Skeletal muscle satellite cell (primary cell): ENCODE results near the gene PCDHAC2. TPM values are rescaled to one million over a fixed set of nuclear protein-coding genes. Genes with fewer than 3 reads are reported as not detected.

Experiments used
- H3K27me3 ChIP-seq: 2 replicates; pipeline ENCODE4 v1.7.0; 2013; ENCODE audit warnings: low read length; ENCODE audit not compliant: control insufficient read depth, insufficient read depth
- H3K36me3 ChIP-seq: 2 replicates; pipeline ENCODE4 v1.7.0; 2013; ENCODE audit warnings: mild to moderate bottlenecking, control low read depth, low read length; ENCODE audit not compliant: insufficient read depth
- H3K4me1 ChIP-seq: 2 replicates; pipeline ENCODE4 v1.7.0; 2013; ENCODE audit warnings: low read length; ENCODE audit not compliant: control insufficient read depth, insufficient read depth
- H3K4me2 ChIP-seq: 2 replicates; pipeline ENCODE4 v1.7.0; 2013; ENCODE audit warnings: mild to moderate bottlenecking, low read length
- H3K4me3 ChIP-seq: 2 replicates; pipeline ENCODE4 v1.7.0; 2013; ENCODE audit warnings: low read length
- H3K9ac ChIP-seq: 2 replicates; pipeline ENCODE4 v1.7.0; 2013; ENCODE audit warnings: mild to moderate bottlenecking, low read depth, low read length, moderate library complexity
- H3K9me3 ChIP-seq: replicated peaks from 2 replicates; pipeline ENCODE4 v1.7.0; 2013; ENCODE audit warnings: mild to moderate bottlenecking, control low read depth, low read length
- total RNA-seq: library from RNA; depleted of rRNA; stranded (reverse); fragments of >200 nt; gene quantifications from 2 replicates; pipeline ENCODE4 v1.2.3, GENCODE V29; 2012; rRNA removed

The PCDHAC2 gene
- under 0.01 TPM in 1 of 2 replicates, not detected in the other for total RNA-seq

GRCh38 chr5:140966293-140967225, at the start of gene PCDHAC2:
Gene PCDHAC2 (plus strand): TSS chr5:140966476. CDS start chr5:140966767, 291 bp downstream.
- H3K4me2 ChIP-seq, result peak within 1 kb of the TSS; percentile 87
- peak within 1 kb of the TSS; percentile 2 for H3K9ac ChIP-seq
- H3K4me3 ChIP-seq, result peak within 1 kb of the TSS; percentile 76
- H3K4me1 ChIP-seq, result peaks cover 4% of the 10 kb centered on the region
- no peaks in the 10 kb centered on the region for H3K36me3 ChIP-seq
- H3K9me3 ChIP-seq, result no peaks in the 10 kb centered on the region
- peaks cover 39% of the 10 kb centered on the region for H3K27me3 ChIP-seq

GRCh38 chr5:140923601-140924000, 42.7 kb upstream of the PCDHAC2 start:
- Histone ChIP-seq H3K9me3 (no peaks in the 10 kb centered on the region), H3K27me3 (peaks cover 26% of the 10 kb centered on the region), H3K4me3 (no peak overlapping the region), H3K9ac (no peak overlapping the region), H3K4me2 (no peak overlapping the region), H3K36me3 (no peaks in the 10 kb centered on the region), H3K4me1 (peaks cover 11% of the 10 kb centered on the region)

- H3K36me3 ChIP-seq, result no peaks in the 10 kb centered on the region
- H3K4me1 ChIP-seq, result peaks cover 11% of the 10 kb centered on the region
- H3K9ac ChIP-seq, result no peak within 1 kb of the TSS
- peak within 1 kb of the TSS; percentile 85 for H3K4me2 ChIP-seq
- H3K4me3 ChIP-seq, result peak within 1 kb of the TSS; percentile 68
- no peaks in the 10 kb centered on the region for H3K9me3 ChIP-seq
- H3K27me3 ChIP-seq, result peaks cover 26% of the 10 kb centered on the region
Observed at GRCh38 chr5:140925806-140926442, 40.4 kb upstream of the PCDHAC2 start, which contains the start of gene PCDHAC1. Gene PCDHAC1 (plus strand): TSS chr5:140926299. CDS start chr5:140926893, 594 bp downstream.

- Histone ChIP-seq H3K9ac (no peak overlapping the region), H3K36me3 (no peaks in the 10 kb centered on the region), H3K4me1 (peaks cover 11% of the 10 kb centered on the region), H3K4me3 (peak overlapping the region; percentile 68), H3K9me3 (no peaks in the 10 kb centered on the region), H3K27me3 (peaks cover 26% of the 10 kb centered on the region), H3K4me2 (peak overlapping the region; percentile 85)
Observed at GRCh38 chr5:140926443-140927227, 39.6 kb upstream of the PCDHAC2 start.

- H3K9ac ChIP-seq, result no peak overlapping the region
- H3K36me3 ChIP-seq, result no peaks in the 10 kb centered on the region
- no peaks in the 10 kb centered on the region for H3K9me3 ChIP-seq
- peak overlapping the region; percentile 85 for H3K4me2 ChIP-seq
- peaks cover 11% of the 10 kb centered on the region for H3K4me1 ChIP-seq
- peak overlapping the region; percentile 68 for H3K4me3 ChIP-seq
- peaks cover 26% of the 10 kb centered on the region for H3K27me3 ChIP-seq
Observed at GRCh38 chr5:140927228-140927573, 39.1 kb upstream of the PCDHAC2 start.

- Histone ChIP-seq H3K36me3 (no peaks in the 10 kb centered on the region), H3K4me1 (no peaks in the 10 kb centered on the region), H3K4me3 (no peak overlapping the region), H3K9me3 (no peaks in the 10 kb centered on the region), H3K27me3 (no peaks in the 10 kb centered on the region), H3K4me2 (no peak overlapping the region), H3K9ac (no peak overlapping the region)
Observed at GRCh38 chr5:140934964-140935606, 31.2 kb upstream of the PCDHAC2 start.

- Histone ChIP-seq H3K4me3 (no peak overlapping the region), H3K9ac (no peak overlapping the region), H3K9me3 (no peaks in the 10 kb centered on the region), H3K4me1 (no peaks in the 10 kb centered on the region), H3K4me2 (no peak overlapping the region), H3K36me3 (no peaks in the 10 kb centered on the region), H3K27me3 (no peaks in the 10 kb centered on the region)
Observed at GRCh38 chr5:140946578-140946977, 19.7 kb upstream of the PCDHAC2 start.

GRCh38 chr5:140951636-140952035, 14.6 kb upstream of the PCDHAC2 start:
- Histone ChIP-seq H3K4me1 (no peaks in the 10 kb centered on the region), H3K4me2 (no peak overlapping the region), H3K9me3 (no peaks in the 10 kb centered on the region), H3K36me3 (no peaks in the 10 kb centered on the region), H3K27me3 (no peaks in the 10 kb centered on the region), H3K9ac (no peak overlapping the region), H3K4me3 (no peak overlapping the region)

GRCh38 chr5:140953234-140953633, 13.0 kb upstream of the PCDHAC2 start:
- no peak overlapping the region for H3K4me2 ChIP-seq
- no peaks in the 10 kb centered on the region for H3K9me3 ChIP-seq
- no peaks in the 10 kb centered on the region for H3K36me3 ChIP-seq
- no peaks in the 10 kb centered on the region for H3K27me3 ChIP-seq
- no peak overlapping the region for H3K9ac ChIP-seq
- H3K4me1 ChIP-seq, result no peaks in the 10 kb centered on the region
- H3K4me3 ChIP-seq, result no peak overlapping the region

- Histone ChIP-seq H3K4me3 (no peak overlapping the region), H3K36me3 (no peaks in the 10 kb centered on the region), H3K9ac (no peak overlapping the region), H3K27me3 (peaks cover 30% of the 10 kb centered on the region), H3K4me2 (no peak overlapping the region), H3K9me3 (no peaks in the 10 kb centered on the region), H3K4me1 (peaks cover 4% of the 10 kb centered on the region)
Observed at GRCh38 chr5:140962190-140962589, 4.1 kb upstream of the PCDHAC2 start.

- Histone ChIP-seq H3K4me3 (no peak overlapping the region), H3K4me1 (peaks cover 4% of the 10 kb centered on the region), H3K27me3 (peaks cover 39% of the 10 kb centered on the region), H3K4me2 (no peak overlapping the region), H3K9me3 (no peaks in the 10 kb centered on the region), H3K36me3 (no peaks in the 10 kb centered on the region), H3K9ac (no peak overlapping the region)
Observed at GRCh38 chr5:140964356-140964755, 1.9 kb upstream of the PCDHAC2 start.
